Activated CD4-positive, alpha-beta T cell treated with anti-CD3 and anti-CD28 coated beads for 24 hours (primary cell): ENCODE data around the gene SLC39A8.
A peak's percentile ranks its signal among the peaks of the same experiment; 100 is the strongest.
"Not testable (repeated sequence)": the region's sequence is repeated elsewhere in the genome, so short reads cannot be mapped to it uniquely, and the experiment has no call there.

ENCODE experiments used
- DNase-seq, 2 donors: peaks; one replicate each; pipeline ENCODE4 v3.0.0-alpha.2; 2020; ENCODE audit warnings: low read depth in 2 of 2

SLC39A8 gene

GRCh38 chr4:102299354-102300107 lies 45.8 kb downstream of the SLC39A8 start:
- DNase-seq: peak in 1 of 2 donors; percentile 8

DNA sequence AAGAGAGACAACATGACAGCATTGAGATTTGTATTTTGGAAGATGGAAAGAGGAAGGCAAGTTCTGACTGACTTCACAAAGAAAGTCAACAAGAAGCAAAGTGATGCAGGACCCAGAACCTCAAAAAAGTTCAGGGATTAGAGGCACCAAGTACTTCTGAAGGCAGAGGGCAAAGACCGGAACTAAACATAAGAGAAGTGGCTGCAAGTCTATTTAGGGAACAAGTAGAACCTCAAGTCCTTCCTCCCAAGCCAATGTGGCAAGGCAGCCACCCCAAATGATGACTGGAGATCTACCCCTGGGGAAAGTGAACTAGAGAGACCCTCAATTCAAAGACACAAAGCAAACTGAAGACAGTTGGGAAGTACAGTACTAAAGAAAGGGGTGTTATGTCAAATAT lies 46.6 kb downstream of the SLC39A8 start:
- no peak for DNase-seq

DNA sequence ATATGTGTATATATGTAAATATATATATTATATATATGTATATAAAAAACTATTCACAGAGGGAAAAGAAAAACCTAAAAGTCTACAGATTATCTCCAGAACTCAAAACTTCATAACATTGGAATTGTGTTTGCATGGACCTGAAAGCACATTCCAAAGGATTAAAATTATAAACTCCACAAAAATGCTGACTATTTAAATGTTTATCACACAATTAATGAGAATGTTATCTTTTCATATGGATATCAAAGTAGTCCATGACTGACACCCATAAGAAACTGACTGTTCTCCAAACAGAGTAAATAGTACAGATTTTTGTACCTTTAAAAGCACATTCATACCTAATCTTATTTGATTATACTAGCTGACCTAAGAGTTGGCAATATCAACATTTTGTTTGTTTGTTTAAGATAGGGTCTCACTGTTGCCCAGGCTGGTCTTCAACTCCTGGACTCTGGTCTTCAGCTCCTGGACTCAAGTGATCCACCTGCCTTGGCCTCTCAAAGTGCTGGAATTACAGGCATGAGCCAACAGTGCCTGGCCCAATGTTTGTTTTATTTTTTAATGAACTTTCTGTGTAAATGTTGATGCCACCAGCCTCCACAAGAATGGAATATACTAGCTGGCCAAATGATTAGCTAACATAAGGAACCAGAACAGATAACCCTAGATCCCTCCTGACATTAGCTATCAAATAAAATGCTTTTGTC lies 50.0 kb downstream of the SLC39A8 start:
- DNase-seq: no peak

DNA sequence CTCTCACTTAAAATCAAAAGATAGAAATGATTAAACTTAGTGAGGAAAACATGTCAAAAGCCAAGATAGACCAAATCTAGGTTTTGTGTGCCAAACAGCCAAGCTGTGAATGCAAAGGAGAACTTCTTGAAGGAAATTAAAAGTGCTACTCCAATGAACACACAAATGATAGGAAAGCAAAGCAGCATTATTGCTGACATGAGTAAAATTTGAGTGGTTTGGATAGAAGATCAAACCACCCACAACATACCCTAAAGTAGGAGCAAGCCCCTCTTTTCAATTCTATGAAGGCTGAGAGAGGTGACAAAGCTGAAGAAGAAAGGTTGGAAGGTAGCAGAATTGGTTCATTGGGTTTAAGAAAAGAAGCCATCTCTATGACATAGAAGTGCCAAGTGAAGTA lies 56.8 kb downstream of the SLC39A8 start:
- no peak for DNase-seq

DNA sequence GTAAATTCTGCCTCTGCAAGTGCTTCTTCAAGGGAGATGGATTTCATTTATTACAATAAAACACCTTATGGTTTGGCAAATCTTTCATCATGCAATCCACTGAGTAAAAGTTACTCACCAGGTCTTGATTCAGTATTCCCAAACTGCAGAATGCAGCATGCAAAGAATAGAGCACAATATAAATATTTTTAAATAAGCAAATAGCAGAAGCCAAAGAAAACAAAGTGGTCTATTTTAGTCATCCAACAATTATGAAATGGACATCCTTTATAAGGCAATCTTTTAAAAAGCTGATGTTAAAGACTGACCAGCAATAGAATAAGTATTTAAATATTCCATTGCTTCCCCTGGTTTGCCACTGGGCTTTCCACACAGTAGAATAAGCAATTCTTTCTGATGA lies 59.5 kb downstream of the SLC39A8 start:
- DNase-seq: no peak

GRCh38 chr4:102281171-102281839 lies 64.0 kb downstream of the SLC39A8 start:
- DNase-seq: no peak

GRCh38 chr4:102273317-102273716 lies 72.0 kb downstream of the SLC39A8 start:
- DNase-seq: not testable (repeated sequence)

- DNase-seq: no peak
Measured at GRCh38 chr4:102272318-102272717, 73.0 kb downstream of the SLC39A8 start.

DNA sequence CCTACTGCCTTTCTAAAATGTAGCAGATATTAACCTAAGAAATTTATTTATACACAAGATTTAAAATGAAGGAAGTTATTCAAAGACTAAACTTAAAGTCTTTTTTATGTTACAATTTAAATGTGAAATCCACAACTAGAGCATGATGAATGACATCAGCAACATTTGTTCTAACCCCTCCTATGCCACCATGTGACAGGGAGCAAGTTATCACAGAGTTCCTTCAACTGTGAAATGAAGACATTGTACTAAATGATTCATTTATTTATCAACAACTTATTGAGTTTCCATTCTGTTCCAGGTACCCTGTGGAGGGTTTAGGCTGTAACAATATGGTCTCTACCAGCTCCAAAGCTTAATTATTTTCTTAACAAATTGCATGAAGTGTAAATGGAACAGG lies 76.9 kb downstream of the SLC39A8 start:
- DNase-seq: no peak

DNA sequence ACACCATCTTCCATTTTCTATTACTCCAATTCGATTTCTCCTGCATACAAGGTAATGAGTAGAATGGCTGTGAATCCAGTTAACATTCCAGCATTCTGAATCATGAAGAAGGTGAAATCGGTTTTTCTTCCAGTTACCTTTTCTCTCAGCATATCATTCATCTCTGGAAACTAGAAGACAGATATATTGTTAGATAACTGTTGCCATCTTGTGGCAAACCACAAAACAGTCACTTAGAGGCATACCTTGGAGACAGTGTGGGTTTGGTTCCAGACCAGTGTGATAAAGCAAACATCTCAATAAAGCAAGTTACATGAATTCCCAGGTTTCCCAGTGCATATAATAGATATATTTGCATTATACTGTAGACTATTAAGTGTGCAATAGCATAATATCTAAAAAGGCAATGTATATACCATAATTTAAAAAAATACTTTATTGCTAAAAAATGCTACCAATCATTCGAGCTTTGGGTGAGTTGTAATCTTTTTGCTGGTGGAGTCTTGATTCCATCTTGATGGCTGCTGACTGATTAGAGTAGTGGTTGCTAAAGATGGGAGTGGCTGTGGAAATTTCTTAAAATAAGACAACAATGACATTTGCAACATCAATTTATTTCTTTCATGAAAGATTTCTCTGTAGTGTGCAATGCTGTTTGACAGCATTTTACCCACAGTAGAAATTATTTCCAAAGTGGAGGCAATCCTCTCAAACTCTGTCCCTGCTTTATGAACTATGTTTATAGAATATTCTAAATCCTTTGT lies 82.1 kb downstream of the SLC39A8 start:
- no peak for DNase-seq

- no peak for DNase-seq
Measured at GRCh38 chr4:102259702-102260101, 85.6 kb downstream of the SLC39A8 start.

DNA sequence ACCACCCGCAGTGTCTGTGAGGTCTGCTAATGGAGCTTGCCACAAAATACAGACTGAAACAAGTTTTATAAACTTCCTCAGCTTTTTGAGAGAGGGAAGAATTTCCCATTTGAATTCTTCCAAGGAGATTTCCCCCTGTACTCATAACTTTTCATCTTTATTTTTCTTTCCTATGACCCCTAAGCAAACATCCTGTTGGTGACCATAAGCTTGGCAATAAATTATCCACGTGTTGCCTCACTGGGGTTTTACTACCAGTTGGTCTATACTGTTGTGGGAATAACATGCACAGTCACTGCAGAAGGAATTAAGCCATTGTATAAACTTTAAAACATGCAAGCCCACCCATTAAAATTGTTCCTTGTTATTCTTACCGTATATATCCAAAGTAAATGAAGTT lies 86.2 kb downstream of the SLC39A8 start:
- no peak for DNase-seq

GRCh38 chr4:102256321-102256720 lies 89.0 kb downstream of the SLC39A8 start:
- DNase-seq: no peak

GRCh38 chr4:102253860-102254259 lies 91.4 kb downstream of the SLC39A8 start:
- DNase-seq: no peak

GRCh38 chr4:102252171-102252570 lies 93.1 kb downstream of the SLC39A8 start:
- no peak for DNase-seq

DNA sequence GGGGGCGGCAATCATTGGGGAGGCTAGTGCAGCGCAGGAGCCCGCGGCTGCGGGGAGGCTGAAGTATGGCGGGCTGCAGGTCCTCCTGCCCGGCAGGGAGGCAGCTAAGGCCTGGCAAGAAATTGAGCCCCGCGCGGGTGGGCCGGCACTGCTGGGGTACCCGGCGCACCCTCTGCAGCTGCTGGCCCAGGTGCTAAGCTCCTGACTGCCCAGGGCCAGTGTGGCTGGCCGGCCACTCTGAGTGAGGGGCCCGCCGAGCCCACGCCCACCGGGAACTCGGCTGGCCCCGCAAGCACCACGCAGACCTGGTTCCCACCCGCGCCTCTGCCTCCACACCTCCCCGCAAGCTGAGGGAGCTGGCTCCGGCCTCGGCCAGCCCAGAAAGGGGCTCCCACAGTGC lies 94.9 kb downstream of the SLC39A8 start:
- DNase-seq: no peak

GRCh38 chr4:102247041-102247440 lies 98.2 kb downstream of the SLC39A8 start:
- DNase-seq: no peak

DNA sequence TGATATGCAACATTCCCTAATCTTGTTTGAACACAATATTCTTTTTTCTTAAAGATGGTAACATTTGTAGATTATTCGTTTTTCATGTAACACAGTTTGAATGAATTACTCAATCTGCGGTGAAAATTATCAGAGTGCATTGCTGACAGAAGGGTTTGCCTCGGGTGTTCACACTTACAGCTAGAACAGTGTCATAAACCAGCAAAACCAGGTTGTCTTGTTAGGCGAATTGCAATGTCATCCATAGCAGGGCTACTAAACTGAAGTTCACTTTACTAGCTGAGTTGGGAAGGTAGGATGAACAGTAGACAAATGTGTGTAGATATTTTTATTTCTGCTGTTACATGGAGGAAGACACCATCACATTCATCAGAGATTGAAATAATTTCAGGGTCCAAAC lies 98.9 kb downstream of the SLC39A8 start:
- no peak for DNase-seq

GRCh38 chr4:102244878-102245535 lies 100.3 kb downstream of the SLC39A8 start:
- no peak for DNase-seq

GRCh38 chr4:102243296-102243695 lies 102.0 kb downstream of the SLC39A8 start:
- DNase-seq: not testable (repeated sequence)

- DNase-seq: no peak
Measured at GRCh38 chr4:102234243-102234838, 110.9 kb downstream of the SLC39A8 start.
